ENCODE results near the gene PDZD2. TPM values are rescaled to one million over a fixed set of nuclear protein-coding genes. Genes with fewer than 3 reads are reported as not detected.
A peak's percentile ranks its signal among the peaks of the same experiment; 100 is the strongest.

Gene PDZD2
- total RNA-seq, 1 experiment from 2014 or later, result not detected

DNA sequence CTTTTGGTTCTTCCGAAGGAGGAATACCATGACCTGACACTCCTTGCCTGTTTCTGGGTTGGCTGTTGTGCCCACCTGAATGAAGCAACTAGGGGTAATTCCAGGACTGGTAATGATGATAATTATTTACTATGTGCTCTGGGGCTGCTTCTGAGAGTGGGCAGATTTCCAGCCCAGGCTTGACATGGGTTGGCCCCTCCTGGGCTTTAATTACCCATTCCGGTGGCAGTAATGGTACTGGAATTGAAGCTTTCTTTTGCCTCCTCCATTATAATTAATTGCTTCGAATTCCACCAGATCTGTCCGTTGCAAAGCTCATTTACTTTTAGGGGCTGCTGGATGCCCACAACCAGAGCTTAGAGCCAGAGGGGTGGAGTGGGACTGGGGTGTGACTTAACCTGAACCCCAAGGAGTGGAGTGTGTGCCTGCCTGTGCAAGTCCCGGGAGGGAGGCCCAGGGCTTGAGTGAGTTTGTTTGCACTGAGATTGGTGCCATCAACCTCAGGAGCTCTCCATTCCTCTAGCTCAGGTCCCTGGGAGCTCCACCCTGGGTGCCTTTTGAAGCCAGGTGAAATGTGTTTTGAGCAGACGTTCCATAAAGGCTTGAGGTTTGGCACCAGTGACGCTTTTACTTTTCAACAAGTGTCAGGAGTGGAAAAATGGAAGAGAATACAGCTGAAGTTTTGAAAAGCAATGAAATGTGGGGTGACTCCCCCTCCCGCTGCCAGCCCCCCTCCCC, 214.6 kb downstream of the PDZD2 start:
- no TSS peak for BruUV-seq (replicated peaks)
- Histone ChIP-seq H3K9me2 (ENCODE audit: insufficient read depth) (no peaks in the 10 kb centered on the region), H3F3A (ENCODE audit: insufficient read depth, low read depth) (no peaks in the 10 kb centered on the region), H3K36me3 (ENCODE audit: low read depth) (no peaks in the 10 kb centered on the region), H3K27ac (no peak overlapping the region), H3K9me3 (ENCODE audit: insufficient read depth, low read depth) (no peaks in the 10 kb centered on the region), H3K4me1 (replicated peaks; ENCODE audit: insufficient read depth) (no peaks in the 10 kb centered on the region), H2AFZ (no peak overlapping the region), H3K4me2 (no peak overlapping the region), H3K27me3 (ENCODE audit: insufficient read depth, low read depth) (peaks cover 89% of the 10 kb centered on the region), H4K20me1 (ENCODE audit: insufficient read depth) (no peaks in the 10 kb centered on the region), H3K4me3 (no peak overlapping the region), H3K79me2 (ENCODE audit: low read depth) (no peaks in the 10 kb centered on the region)
- ChIA-PET POLR2A (ENCODE audit: unreplicated experiment) (no interaction called here), CTCF (no interaction called here)
- intact Hi-C loops (cut with micrococcal nuclease; ENCODE audit: unreplicated experiment), result no loop called here
- DNase-seq, result no peak
- TF ChIP-seq, protein P1, sequence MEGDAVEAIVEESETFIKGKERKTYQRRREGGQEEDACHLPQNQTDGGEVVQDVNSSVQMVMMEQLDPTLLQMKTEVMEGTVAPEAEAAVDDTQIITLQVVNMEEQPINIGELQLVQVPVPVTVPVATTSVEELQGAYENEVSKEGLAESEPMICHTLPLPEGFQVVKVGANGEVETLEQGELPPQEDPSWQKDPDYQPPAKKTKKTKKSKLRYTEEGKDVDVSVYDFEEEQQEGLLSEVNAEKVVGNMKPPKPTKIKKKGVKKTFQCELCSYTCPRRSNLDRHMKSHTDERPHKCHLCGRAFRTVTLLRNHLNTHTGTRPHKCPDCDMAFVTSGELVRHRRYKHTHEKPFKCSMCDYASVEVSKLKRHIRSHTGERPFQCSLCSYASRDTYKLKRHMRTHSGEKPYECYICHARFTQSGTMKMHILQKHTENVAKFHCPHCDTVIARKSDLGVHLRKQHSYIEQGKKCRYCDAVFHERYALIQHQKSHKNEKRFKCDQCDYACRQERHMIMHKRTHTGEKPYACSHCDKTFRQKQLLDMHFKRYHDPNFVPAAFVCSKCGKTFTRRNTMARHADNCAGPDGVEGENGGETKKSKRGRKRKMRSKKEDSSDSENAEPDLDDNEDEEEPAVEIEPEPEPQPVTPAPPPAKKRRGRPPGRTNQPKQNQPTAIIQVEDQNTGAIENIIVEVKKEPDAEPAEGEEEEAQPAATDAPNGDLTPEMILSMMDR (conservative IDR thresholded peaks at IDR 0.05), result no peak
- no peak for TF ChIP-seq EZH2 (IDR thresholded peaks at IDR 0.05; ENCODE audit: low read depth)

DNA sequence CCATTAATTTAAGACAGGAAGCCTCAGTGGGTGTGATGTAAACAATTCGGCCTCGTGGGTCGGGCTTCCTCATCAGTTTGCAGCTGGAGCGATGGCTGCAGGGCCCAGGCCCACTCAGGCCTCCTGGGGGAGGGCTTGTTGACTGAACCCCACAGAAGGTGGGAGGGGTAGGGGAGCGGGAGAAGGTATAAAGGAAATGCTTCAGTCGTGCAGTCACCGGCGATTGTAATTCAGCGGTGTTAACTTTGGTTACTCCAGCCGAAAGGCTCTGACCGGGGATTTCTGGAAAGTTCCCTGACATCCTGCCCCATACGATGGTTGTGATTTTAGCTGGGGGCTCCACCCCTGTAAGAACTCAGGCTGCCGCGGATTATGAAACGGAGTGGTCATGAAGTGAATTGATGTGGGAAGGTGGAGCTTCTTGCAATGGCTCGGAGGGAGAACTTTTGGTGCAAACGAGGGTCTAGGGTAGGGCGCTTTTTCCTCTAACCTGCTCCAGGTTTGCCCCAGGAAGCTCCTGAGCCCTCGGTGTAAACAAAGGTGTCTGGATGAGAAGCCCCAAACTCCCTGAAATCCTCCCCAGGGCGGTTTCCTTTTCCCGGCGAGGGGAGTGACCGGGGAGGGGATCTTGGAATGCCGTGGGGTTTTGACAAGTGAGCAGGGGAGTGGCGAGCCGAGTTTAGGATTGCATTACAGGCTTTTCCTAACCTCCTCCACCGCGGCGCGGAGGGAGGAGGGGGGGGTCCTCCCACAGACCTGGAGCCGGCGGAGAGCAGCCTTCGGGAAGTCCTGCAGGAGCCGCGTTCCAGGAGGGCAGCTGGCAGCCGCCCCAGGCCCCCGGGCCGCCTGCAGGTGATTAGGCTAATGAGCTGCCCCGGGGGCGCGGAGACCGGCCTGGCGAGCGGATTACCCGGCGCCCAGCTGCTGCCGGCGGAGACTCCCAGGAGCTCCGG, 215.5 kb downstream of the PDZD2 start:
- Histone ChIP-seq H2AFZ (no peak overlapping the region), H3K36me3 (ENCODE audit: low read depth) (no peaks in the 10 kb centered on the region), H3K79me2 (ENCODE audit: low read depth) (no peaks in the 10 kb centered on the region), H3K27ac (no peak overlapping the region), H3K27me3 (ENCODE audit: insufficient read depth, low read depth) (peaks cover 80% of the 10 kb centered on the region), H4K20me1 (ENCODE audit: insufficient read depth) (no peaks in the 10 kb centered on the region), H3K4me2 (no peak overlapping the region), H3K4me1 (replicated peaks; ENCODE audit: insufficient read depth) (no peaks in the 10 kb centered on the region), H3K9me2 (ENCODE audit: insufficient read depth) (no peaks in the 10 kb centered on the region), H3F3A (ENCODE audit: insufficient read depth, low read depth) (no peaks in the 10 kb centered on the region), H3K4me3 (no peak overlapping the region), H3K9me3 (ENCODE audit: insufficient read depth, low read depth) (no peaks in the 10 kb centered on the region; the same call in 1 of the 2 replicates)
- ChIA-PET CTCF (no interaction called here), POLR2A (ENCODE audit: unreplicated experiment) (no interaction called here)
- DNase-seq, result no peak
- 0 out of 2 replicates have a peak, but pooled peaks have one; percentile 28 for TF ChIP-seq EZH2 (IDR thresholded peaks at IDR 0.05; ENCODE audit: low read depth)
- TF ChIP-seq, protein P1 (conservative IDR thresholded peaks at IDR 0.05), result no peak
- BruUV-seq (replicated peaks), result no TSS peak
- intact Hi-C loops (cut with micrococcal nuclease; ENCODE audit: unreplicated experiment), result no loop called here

DNA sequence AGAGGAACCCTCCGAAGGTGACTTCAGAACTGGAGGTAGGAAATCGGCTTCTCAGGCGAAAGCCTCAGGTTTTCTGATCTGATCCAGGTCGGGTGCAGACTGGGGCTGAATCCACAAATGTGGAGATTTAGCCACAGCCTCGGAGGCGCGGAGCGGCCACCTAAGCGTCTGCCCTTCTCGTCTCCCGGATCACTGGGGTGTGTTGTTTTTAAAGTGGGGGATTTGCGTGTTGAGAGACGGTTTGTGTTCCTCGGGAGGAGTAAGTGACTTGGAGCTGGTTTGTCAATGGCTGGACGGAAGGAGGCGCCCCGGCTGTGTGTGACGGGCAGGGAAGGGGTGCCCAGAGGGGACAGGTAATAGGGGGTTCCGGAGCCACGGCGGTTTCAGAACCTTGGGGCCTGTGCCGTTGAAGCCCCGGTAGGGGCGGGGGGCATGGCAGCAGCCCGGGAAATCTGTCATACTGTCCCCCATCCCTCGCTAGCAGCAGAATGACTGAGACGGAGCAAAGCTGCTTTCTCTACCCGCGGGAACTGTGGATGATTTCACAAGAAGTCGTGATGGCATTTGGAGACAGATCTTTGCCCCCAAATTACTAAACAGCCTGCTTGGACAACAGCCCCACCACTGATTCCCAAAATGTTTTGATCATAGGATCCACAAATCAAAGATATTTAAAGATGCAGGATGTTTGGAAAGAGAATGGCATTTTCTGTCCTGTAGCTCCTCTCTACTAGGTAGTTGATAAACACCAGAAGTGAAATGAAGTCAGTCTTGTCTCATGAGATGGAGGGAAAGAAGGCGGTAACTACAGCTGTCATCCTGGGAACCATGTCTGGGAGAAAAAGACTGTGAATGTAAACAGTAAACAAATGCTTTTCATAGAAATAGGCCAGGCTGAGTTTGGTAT, 216.5 kb downstream of the PDZD2 start:
- no peak for TF ChIP-seq EZH2 (IDR thresholded peaks at IDR 0.05; ENCODE audit: low read depth)
- TF ChIP-seq, protein P1 (conservative IDR thresholded peaks at IDR 0.05), result no peak
- Histone ChIP-seq H3K4me1 (replicated peaks; ENCODE audit: insufficient read depth) (no peaks in the 10 kb centered on the region), H3K27ac (no peak overlapping the region), H3K9me3 (ENCODE audit: insufficient read depth, low read depth) (no peaks in the 10 kb centered on the region; the same call in none of the 2 replicates), H3K79me2 (ENCODE audit: low read depth) (no peaks in the 10 kb centered on the region), H4K20me1 (ENCODE audit: insufficient read depth) (no peaks in the 10 kb centered on the region), H2AFZ (no peak overlapping the region), H3F3A (ENCODE audit: insufficient read depth, low read depth) (no peaks in the 10 kb centered on the region), H3K4me3 (no peak overlapping the region), H3K4me2 (no peak overlapping the region), H3K9me2 (ENCODE audit: insufficient read depth) (no peaks in the 10 kb centered on the region), H3K27me3 (ENCODE audit: insufficient read depth, low read depth) (peaks cover 77% of the 10 kb centered on the region), H3K36me3 (ENCODE audit: low read depth) (no peaks in the 10 kb centered on the region)
- ChIA-PET CTCF (no interaction called here), POLR2A (ENCODE audit: unreplicated experiment) (interaction anchor here (0.6 kb wide), 1 partner anchor 1917 kb away, joined by 4 read pairs; no protein-coding TSS in a partner anchor)
- intact Hi-C loops (cut with micrococcal nuclease; ENCODE audit: unreplicated experiment), result no loop called here
- no peak for DNase-seq
- no TSS peak for BruUV-seq (replicated peaks)

Measured in PC-9 (cell line).